DLD1 (cell line): ENCODE data around the gene UNG.

Experiments used
- in situ Hi-C: cut with HindIII; loops from 2 replicates; pipeline ENCODE4 v1.10.0; 2017; ENCODE audit warnings: low sequenced_read_pairs

UNG gene

GRCh38 chr12:109088818-109089217 is 8.6 kb upstream of the UNG start:
- in situ Hi-C loops: no loop called here

DNA sequence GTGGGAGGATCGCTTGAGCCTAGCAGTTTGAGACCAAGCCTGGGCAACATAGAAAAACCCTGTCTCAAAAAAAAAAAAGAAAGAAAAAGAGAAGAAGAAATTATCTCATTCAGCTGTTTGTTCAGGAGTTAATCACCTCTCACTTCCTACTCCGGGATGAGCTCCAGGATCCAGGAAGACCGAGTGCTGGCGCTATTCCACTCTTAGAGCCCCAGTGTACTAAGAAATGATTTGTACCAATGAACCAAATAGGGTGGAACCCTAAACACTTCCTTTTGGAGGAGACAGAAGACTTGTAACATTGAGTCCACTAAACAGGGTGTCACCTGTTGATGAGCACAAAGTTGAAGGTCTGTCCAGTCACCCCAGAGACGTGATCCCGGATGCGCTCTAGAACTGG is 7.7 kb upstream of the UNG start:
- in situ Hi-C loops: no loop called here

- in situ Hi-C loops: no loop called here
These were observed 4.8 kb upstream of the UNG start for GRCh38 chr12:109092497-109093021.

DNA sequence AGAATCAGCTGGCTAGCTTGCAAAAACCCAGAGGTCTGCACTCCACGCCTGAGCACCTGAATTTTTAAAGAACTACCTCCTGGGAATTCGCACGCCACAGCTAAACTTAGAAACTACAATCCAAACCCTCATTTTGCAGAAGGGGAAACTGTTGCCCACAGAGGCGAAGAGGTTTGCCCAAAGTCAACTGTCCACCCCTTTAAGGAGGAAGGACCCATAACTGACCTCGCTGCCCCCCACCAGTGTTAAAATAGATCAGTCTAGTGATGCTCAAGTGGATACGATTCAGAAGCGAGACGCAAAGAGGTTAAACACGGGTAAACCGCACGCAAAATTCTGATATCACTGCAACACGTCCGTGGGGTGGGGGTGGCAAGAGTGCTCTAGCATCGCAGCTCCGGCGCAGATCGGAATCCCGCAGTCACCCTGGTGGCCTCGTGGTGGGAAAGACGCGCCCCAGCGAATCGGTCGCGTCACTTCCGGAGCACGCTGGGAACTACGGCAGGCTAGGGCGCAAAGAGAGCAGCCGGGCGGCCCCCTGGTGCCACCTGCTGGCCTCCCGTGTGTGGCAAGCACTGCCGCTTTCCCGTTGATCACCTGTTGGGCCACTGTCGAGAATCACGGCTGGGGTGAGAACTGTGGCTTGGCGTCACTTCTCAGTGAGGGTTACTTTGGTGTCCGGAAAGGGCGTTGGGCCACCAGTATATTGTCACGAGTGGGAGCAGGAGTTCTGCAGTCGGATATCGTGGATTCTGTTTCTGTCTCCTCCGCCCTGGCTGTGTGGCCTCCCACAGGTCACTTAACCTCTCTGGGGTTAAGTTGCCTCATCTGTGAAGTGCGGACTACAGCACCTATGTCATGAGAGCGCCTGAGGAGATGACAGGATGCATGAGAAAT is 4.1 kb upstream of the UNG start, which contains the start of gene ALKBH2:
Gene ALKBH2 (minus strand): TSS at position 451 of the 897 bp plus-strand sequence. CDS start 686 bp downstream, outside the sequence.
- in situ Hi-C loops: no loop called here

GRCh38 chr12:109097140-109097434 is 310 bp upstream of the UNG start:
- in situ Hi-C loops: no loop called here

DNA sequence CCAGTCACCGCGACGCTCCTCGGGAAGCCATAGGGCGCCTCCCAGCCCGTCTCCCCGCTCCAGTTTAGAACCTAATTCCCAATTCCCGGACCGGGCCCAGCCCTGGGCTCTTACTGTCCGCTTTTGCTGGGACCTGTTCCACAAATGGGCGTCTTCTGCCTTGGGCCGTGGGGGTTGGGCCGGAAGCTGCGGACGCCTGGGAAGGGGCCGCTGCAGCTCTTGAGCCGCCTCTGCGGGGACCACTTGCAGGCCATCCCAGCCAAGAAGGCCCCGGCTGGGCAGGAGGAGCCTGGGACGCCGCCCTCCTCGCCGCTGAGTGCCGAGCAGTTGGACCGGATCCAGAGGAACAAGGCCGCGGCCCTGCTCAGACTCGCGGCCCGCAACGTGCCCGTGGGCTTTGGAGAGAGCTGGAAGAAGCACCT is 797 bp downstream of the UNG start:
- in situ Hi-C loops: no loop called here

DNA sequence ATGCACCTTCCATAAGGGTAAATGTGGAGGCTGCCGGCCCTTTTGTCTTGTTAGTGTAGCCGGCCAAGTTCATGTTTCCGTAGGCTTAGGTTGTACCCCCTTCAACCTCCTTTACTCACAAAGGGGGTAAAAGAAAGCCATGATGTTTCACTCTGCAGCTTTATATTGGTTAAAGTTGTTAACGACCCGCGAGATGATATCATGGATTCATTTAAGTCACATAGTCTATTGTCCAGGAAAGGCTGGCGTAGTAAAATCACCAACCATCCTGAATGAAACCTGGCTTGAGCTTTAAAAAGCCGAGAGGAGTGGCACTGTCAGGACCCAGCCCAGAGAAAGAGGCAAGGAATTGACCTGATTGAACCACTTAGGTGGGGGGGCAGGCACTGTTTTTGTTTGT is 1.3 kb downstream of the UNG start:
- in situ Hi-C loops: no loop called here

GRCh38 chr12:109099431-109100020 is 2.1 kb downstream of the UNG start:
- in situ Hi-C loops: no loop called here

DNA sequence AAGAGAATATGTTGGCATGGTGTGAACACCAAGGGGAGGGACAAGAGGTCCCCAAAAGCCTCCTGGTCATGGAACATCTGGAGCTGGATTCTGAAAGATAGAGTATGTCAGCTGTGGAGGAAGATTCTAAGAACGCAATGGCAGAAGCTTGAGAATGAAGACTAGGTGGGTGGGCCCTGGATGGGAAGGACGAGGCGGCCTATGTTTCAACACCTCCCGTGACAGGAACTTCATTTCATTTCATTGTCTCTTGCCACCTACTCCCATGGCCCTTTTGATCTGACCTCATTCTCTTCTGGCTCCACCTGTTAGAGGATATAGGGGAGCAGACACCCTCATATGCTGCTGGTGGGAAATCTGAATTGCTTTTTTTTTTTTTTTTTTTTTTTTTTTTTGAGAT is 3.3 kb downstream of the UNG start:
- in situ Hi-C loops: no loop called here

DNA sequence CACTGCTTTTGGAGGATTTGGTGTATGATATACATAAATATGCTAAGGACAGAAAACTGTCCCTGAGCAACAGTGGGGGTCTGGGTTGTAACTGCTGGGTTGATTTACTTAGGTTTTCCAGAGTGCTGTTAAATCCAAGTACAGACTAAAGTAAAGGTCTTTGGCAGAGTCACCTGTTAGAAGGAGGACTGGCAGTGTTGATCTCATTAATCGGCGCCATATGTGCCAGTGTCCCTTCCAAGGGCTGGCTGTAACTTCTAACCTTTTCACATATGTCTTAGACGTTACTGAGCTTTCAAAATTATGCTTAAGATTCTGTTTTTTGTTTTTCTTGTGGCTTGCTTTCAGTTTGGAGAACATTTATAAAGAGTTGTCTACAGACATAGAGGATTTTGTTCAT is 5.1 kb downstream of the UNG start:
- in situ Hi-C loops: no loop called here

DNA sequence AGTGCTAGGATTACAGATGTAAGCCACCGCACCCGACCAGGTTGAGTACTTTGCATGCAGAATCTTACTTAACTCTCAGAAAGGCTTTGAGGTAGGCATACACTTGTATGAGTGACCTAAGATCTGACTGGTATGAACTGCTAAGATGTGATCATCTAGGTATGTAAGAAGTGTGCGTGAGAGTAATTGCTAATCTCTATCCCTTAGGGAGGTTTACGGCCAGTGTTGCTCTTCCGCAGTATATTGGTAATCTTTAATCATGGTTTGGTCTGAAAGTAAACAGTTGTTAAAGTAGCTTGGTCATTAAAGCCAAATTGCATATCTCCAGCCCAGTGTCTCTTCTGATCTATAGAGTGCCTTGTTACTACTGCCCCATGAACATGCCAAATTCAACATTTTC is 7.8 kb downstream of the UNG start:
- in situ Hi-C loops: no loop called here

DNA sequence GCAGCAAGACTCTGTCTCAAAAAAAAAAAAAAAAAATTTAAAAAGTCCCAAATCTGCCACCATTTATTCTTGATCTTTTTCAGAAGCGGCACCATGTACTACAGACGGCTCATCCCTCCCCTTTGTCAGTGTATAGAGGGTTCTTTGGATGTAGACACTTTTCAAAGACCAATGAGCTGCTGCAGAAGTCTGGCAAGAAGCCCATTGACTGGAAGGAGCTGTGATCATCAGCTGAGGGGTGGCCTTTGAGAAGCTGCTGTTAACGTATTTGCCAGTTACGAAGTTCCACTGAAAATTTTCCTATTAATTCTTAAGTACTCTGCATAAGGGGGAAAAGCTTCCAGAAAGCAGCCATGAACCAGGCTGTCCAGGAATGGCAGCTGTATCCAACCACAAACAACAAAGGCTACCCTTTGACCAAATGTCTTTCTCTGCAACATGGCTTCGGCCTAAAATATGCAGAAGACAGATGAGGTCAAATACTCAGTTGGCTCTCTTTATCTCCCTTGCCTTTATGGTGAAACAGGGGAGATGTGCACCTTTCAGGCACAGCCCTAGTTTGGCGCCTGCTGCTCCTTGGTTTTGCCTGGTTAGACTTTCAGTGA is 12.5 kb downstream of the UNG start:
- in situ Hi-C loops: no loop called here

GRCh38 chr12:109110988-109111495 is 13.6 kb downstream of the UNG start:
- in situ Hi-C loops: no loop called here

DNA sequence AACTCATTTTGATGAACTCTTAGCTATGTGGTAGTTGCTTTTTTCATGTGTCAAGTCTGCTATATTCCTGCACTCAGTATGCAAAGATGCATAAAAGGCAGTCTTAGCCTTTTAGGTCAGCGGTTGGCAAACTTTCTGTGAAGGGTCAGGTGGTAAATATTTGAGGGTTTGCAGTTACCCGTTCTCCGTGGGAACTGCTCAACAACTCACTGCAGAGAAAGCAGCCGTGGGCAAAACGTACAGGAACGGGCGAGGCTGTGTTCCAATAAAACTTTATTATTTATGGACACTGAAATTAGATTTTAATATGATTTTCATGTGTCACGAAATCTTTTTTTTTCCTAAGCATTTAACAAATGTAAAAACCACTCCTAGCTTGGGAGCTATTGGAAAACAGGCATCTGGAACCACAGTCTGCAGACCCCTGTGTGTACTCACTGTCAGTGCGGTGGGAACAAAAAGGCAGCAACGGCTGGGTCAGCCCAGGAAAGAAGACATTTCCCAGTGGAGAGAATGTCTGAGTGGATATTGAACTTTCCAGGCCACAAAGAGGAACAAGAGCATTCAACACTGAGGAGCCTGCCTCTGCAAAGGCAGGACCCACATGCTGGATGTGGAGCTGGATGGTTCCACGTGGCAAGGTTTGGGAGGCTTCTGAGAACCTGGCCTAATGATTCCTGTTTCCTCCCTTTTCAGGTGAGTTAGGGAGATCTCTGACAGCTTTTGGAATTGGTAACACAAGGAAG is 15.5 kb downstream of the UNG start:
- in situ Hi-C loops: no loop called here

DNA sequence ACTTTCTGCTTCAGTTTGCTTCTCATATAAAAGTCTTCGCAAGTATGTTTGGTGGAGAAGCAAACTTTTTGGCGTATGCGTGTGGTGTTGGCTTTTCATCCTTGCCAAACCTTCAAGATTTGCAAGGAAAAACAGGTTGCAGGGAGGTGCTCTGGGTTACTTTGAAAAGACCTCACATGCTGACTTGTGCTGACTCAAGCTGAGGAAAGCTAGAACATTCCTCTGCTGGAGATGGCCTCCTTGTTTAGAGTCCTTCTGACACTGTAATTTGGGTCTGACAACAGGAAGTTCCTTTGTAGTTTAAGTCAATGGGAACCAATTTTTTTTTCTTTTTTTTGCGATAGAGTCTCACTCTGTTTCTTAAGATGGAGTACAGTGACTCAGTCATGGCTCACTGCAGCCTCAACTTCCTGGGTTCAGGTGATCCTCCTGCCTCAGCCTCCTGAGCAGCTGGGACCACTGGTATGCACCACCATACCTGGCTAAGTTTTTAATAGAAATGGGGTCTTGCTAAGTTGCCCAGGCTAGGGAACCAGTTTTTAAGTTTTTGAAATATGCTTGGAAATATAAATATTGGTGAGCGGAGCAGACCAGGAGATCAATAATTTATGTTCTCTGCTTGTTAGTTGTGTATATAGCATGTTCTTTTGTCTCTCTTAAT is 16.4 kb downstream of the UNG start:
- in situ Hi-C loops: no loop called here

GRCh38 chr12:109114644-109115043 is 17.2 kb downstream of the UNG start:
- in situ Hi-C loops: no loop called here

GRCh38 chr12:109115404-109115757 is 18.0 kb downstream of the UNG start:
- in situ Hi-C loops: no loop called here

DNA sequence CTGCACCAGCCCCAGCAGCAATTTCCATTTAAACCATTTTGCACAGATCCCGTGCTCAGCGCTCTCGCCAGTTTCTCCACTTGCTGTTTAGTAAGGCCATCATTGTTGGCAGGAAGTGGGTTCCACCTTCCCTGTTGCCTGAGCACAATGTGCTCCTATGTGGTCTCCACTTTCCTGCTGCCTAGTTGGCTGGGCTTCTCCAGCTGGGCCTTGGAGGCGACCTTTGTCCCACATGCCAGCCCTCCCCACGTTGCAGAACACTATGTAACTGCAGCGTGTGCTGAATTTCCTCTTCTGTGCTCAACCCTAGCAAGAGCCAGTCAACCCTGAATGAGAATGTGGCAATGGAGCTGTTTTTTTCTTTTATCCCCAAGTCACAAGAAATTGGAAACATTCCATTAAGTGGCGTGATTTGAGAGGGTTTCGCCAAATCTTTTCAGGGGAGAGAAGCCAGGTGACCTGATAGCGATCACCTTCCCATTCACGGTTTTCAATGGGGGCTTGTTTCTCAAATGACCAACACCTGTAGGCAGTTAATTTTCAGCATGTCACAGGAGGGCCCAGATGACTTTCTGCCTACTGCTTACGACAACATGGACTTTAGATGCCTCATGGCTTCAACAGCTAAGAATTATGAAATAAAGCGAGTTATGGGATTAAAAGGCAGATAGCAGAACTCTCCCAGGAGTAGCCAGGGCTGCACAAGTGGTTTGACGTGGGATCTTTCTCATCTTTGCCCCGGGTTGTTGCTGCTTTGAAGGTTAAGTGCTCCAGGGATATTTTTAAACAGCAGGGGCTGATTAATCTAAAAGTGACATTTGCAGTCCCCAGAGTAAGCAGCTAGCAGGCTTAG is 18.6 kb downstream of the UNG start, which contains the start of gene ACACB:
Gene ACACB (plus strand): TSS at position 830 of the 853 bp plus-strand sequence. CDS start 22,819 bp downstream, outside the sequence.
- in situ Hi-C loops: no loop called here

DNA sequence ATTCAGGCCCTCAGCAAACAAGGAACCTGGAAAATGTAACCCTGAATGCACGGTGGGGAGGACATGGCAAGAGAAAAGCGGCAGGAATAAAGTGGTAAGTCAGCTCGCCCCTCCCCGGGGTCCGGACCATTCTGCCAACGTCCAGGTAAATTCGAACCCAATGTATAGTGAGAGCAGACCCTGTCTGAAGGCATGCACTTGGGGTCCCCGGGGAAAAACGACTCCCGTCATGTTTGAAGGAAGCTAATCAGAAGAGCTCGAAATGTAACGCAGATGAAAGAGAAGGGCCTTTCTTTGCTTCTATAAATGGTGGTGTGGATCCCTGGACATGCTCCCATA is 19.2 kb downstream of the UNG start:
- in situ Hi-C loops: no loop called here

- in situ Hi-C loops: no loop called here
These were observed 22.7 kb downstream of the UNG start for GRCh38 chr12:109120095-109120494.
